Stimulated activated CD4-positive, alpha-beta T cell treated with anti-CD3 and anti-CD28 coated beads, TNF-alpha, amount 100 ng/mL, for 1 hour (primary cell): Measurements from ENCODE around the gene PTK7.
"Not testable (repeated sequence)": the region's sequence is repeated elsewhere in the genome, so short reads cannot be mapped to it uniquely, and the experiment has no call there.

Source experiments
- DNase-seq, 3 donors: peaks; one replicate each; pipeline ENCODE4 v3.0.0-alpha.2; 2020; ENCODE audit warnings: low read depth in 3 of 3, low spot score in 1 of 3

PTK7 gene

GRCh38 chr6:43075670-43076463 lies at the start of gene PTK7:
Gene PTK7, plus strand, starts transcription at chr6:43076314. Its CDS starts 175 bp downstream, at chr6:43076489.
- DNase-seq: peak in 1 of 3 donors; percentile 29

- DNase-seq: no peak
Observed at GRCh38 chr6:43026365-43026764, 49.7 kb upstream of the PTK7 start.

GRCh38 chr6:43029120-43029519 lies 47.0 kb upstream of the PTK7 start:
- no peak for DNase-seq

- no peak for DNase-seq
Observed at GRCh38 chr6:43032326-43032725, 43.8 kb upstream of the PTK7 start.

GRCh38 chr6:43033496-43034189 lies 42.5 kb upstream of the PTK7 start:
- no peak for DNase-seq

GRCh38 chr6:43034190-43034525 lies 42.0 kb upstream of the PTK7 start:
- no peak for DNase-seq

GRCh38 chr6:43035495-43036194 lies 40.5 kb upstream of the PTK7 start:
- DNase-seq: no peak

- DNase-seq: no peak
Observed at GRCh38 chr6:43036712-43037111, 39.4 kb upstream of the PTK7 start.

GRCh38 chr6:43037197-43037596 lies 38.9 kb upstream of the PTK7 start:
- no peak for DNase-seq

GRCh38 chr6:43037706-43038105 lies 38.4 kb upstream of the PTK7 start:
- no peak for DNase-seq

- no peak for DNase-seq
Observed at GRCh38 chr6:43038727-43039126, 37.4 kb upstream of the PTK7 start.

GRCh38 chr6:43040542-43041257 lies 35.4 kb upstream of the PTK7 start:
- DNase-seq: no peak

- not testable (repeated sequence) for DNase-seq
Observed at GRCh38 chr6:43041475-43041874, 34.6 kb upstream of the PTK7 start.

- DNase-seq: no peak
Observed at GRCh38 chr6:43043310-43043709, 32.8 kb upstream of the PTK7 start.

- DNase-seq: no peak
Observed at GRCh38 chr6:43045371-43045930, 30.7 kb upstream of the PTK7 start.

- DNase-seq: no peak
Observed at GRCh38 chr6:43047998-43048397, 28.1 kb upstream of the PTK7 start.

- no peak for DNase-seq
Observed at GRCh38 chr6:43050981-43051380, 25.1 kb upstream of the PTK7 start.

- DNase-seq: no peak
Observed at GRCh38 chr6:43052225-43052841, 23.8 kb upstream of the PTK7 start.

- DNase-seq: peak in 1 of 3 donors; percentile 30
Observed at GRCh38 chr6:43052842-43053544, 23.1 kb upstream of the PTK7 start.
